NCI-H1694 (cell line): ENCODE results near the gene NPIPB12.
"Not testable (repeated sequence)": the region's sequence is repeated elsewhere in the genome, so short reads cannot be mapped to it uniquely, and the experiment has no call there.

Experiments used
- DNase-seq: peaks from one replicate; lab custom pipeline; 2025; lab: John Stamatoyannopoulos, UW

Gene NPIPB12

GRCh38 chr16:29506308-29506707, at the start of gene NPIPB12:
Gene NPIPB12, minus strand, starts transcription at chr16:29506408.
- not testable (repeated sequence) for DNase-seq

- DNase-seq, result not testable (repeated sequence)
Observed at GRCh38 chr16:29521520-29521919, 15.3 kb upstream of the NPIPB12 start.

- not testable (repeated sequence) for DNase-seq
Observed at GRCh38 chr16:29482276-29482675, 23.9 kb downstream of the NPIPB12 start.

- DNase-seq, result not testable (repeated sequence)
Observed at GRCh38 chr16:29472065-29472464, 34.1 kb downstream of the NPIPB12 start.

- not testable (repeated sequence) for DNase-seq
Observed at GRCh38 chr16:29469660-29470059, 36.5 kb downstream of the NPIPB12 start.

GRCh38 chr16:29467654-29468366, 38.4 kb downstream of the NPIPB12 start:
- DNase-seq, result not testable (repeated sequence)

GRCh38 chr16:29466904-29467303, 39.3 kb downstream of the NPIPB12 start:
- DNase-seq, result not testable (repeated sequence)

GRCh38 chr16:29465985-29466824, 40.0 kb downstream of the NPIPB12 start:
- DNase-seq, result not testable (repeated sequence)

- not testable (repeated sequence) for DNase-seq
Observed at GRCh38 chr16:29460647-29461030, 45.6 kb downstream of the NPIPB12 start.

- DNase-seq, result not testable (repeated sequence)
Observed at GRCh38 chr16:29459706-29460646, 46.2 kb downstream of the NPIPB12 start, which contains the start of gene SULT1A4. Gene SULT1A4, plus strand, starts transcription at chr16:29459913. Its CDS starts 1,473 bp downstream, at chr16:29461386.

- not testable (repeated sequence) for DNase-seq
Observed at GRCh38 chr16:29457660-29458059, 48.5 kb downstream of the NPIPB12 start.

GRCh38 chr16:29454828-29455227, 51.4 kb downstream of the NPIPB12 start:
- not testable (repeated sequence) for DNase-seq

GRCh38 chr16:29454269-29454668, 51.9 kb downstream of the NPIPB12 start, which contains the start of the genes BOLA2 and SLX1B:
Gene BOLA2, minus strand, starts transcription at chr16:29454351. Its CDS starts 98 bp downstream, at chr16:29454253.
Gene SLX1B, plus strand, starts transcription at chr16:29454533.
- DNase-seq, result not testable (repeated sequence)

GRCh38 chr16:29453754-29454153, 52.5 kb downstream of the NPIPB12 start:
- not testable (repeated sequence) for DNase-seq
